Measurements from ENCODE around the gene CAPN5. TPM values are rescaled to one million over a fixed set of nuclear protein-coding genes. Genes with fewer than 3 reads are reported as not detected.

CAPN5 gene
- total and polyA plus RNA-seq, 2 of the 8 experiments (the other 6 are each of a cell fraction or from before 2014, with no cell fraction given): 21.5 to 22.4 TPM

DNA sequence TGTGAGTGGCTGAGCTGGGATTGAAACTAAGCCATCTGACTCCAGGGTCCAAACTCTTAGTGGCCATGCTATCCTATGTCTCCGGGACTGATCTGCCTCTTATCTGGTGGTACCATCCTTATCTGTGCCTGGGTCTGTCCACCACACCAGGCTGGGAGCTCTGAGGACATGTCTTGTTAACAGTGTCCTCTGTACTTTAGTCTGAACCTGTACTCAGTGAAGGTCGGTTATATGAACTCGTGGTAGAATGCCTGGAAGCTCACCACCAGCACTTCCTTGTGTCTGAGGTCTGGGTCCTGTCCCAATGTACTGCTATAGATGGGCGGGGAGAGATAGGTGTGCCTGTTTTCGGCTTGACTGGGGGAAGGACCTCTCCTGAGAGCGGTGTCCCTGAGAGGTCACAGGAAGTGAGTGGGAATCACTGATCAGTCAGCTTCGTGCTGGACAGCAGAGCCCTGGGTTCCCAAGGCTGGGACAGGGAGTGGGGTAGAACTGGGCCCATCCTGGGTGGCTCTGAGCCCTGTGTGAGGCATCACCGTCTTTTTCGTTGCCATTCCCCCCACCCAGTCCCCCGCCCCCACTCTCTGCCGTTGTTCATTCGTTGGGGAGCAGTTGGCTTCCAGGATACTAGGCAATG lies 70.1 kb downstream of the CAPN5 start (continued):
- no peak for TF ChIP-seq TAF1 (IDR thresholded peaks at IDR 0.05; ENCODE audit: low read depth, low read length)
- TF ChIP-seq BACH1 (IDR thresholded peaks at IDR 0.05; ENCODE audit: low read length): no peak
- no peak for TF ChIP-seq CHD1 (IDR thresholded peaks at IDR 0.05; ENCODE audit: low read depth, low read length)
- TF ChIP-seq SAP30 (IDR thresholded peaks at IDR 0.05; ENCODE audit: insufficient read depth, insufficient replicate concordance, low read length): no peak
- no peak for TF ChIP-seq SIRT6 (IDR thresholded peaks at IDR 0.05; ENCODE audit: low read length)
- no peak for TF ChIP-seq POLR2AphosphoS5 (IDR thresholded peaks at IDR 0.05; ENCODE audit: low read depth, low read length)
- no peak for TF ChIP-seq NANOG (IDR thresholded peaks at IDR 0.05; ENCODE audit: insufficient read depth, low read depth, low read length, poor library complexity, severe bottlenecking)
